Measurements from ENCODE around the gene FGD5.
"Not testable (repeated sequence)": the region's sequence is repeated elsewhere in the genome, so short reads cannot be mapped to it uniquely, and the experiment has no call there.

The FGD5 gene

GRCh38 chr3:14902719-14903118 lies 84.0 kb downstream of the FGD5 start:
- DNase-seq (ENCODE audit: low read depth in 2 of 2) = no peak

DNA sequence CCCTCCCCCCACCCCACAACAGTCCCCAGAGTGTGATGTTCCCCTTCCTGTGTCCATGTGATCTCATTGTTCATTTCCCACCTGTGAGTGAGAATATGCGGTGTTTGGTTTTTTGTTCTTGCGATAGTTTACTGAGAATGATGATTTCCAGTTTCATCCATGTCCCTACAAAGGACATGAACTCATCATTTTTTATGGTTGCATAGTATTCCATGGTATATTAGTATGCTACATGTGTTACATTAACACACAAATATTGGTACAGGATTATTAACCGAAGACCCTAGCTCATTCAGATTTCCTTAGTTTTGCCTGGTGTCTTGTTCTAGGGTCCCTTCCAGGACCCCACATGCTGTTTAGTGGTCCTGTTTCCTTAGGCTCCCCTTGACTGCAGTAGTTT lies 84.7 kb downstream of the FGD5 start:
- not testable (repeated sequence) for DNase-seq (ENCODE audit: low read depth in 2 of 2)

- DNase-seq (ENCODE audit: low read depth in 2 of 2) = no peak
Measured at GRCh38 chr3:14905055-14905657, 86.4 kb downstream of the FGD5 start.

GRCh38 chr3:14906355-14906971 lies 87.7 kb downstream of the FGD5 start:
- DNase-seq (ENCODE audit: low read depth in 2 of 2) = no peak

DNA sequence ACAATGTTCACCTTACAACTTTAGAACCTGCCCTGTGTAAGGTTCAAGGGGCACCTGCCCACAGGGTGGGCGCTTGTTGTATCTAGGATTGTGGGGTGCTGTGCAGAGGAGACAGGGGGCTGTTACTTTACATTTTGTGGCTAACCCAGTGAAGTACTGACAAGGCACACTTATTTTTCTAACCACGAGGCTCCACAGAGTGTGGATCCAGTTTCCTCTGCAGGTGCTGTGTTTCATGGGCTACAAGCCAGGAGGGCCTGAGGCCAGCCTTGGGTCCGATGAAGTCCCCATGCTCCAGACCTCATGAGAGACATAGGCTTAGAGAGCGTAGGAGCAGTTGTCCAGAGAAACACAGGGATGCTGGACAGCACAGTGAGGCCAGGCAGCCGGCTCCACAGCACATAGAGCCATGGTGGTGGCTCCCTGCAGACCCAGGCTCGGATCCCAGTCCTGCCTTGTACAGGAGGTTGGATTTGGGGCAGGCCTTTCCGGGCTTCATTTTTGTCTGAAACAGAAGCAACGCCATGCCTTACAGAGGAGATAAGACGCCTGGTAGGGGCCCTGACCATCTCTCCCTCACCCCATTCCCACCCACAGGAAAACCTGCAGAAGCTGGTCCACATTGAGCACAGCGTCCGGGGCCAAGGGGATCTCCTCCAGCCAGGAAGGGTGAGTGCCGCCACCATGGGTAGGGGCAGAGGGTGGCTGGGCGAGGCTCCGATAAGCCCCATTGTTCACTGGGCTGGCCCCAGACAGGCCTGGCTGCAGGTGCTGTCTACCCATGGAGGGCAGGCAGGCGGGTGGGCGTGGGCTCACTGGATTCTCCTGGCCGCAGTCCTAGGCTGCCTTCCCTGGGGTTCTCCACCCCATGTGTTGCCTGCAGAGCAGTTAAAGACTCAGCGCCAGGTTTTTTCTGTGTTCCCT lies 88.5 kb downstream of the FGD5 start:
- DNase-seq (ENCODE audit: low read depth in 2 of 2) = no peak

- DNase-seq (ENCODE audit: low read depth in 2 of 2) = no peak
Measured at GRCh38 chr3:14909250-14909649, 90.5 kb downstream of the FGD5 start.

- DNase-seq (ENCODE audit: low read depth in 2 of 2) = no peak
Measured at GRCh38 chr3:14911651-14912050, 92.9 kb downstream of the FGD5 start.

GRCh38 chr3:14913071-14913925 lies 94.5 kb downstream of the FGD5 start:
- no peak for DNase-seq (ENCODE audit: low read depth in 2 of 2)

GRCh38 chr3:14913926-14914778 lies 95.4 kb downstream of the FGD5 start:
- DNase-seq (ENCODE audit: low read depth in 2 of 2) = no peak

DNA sequence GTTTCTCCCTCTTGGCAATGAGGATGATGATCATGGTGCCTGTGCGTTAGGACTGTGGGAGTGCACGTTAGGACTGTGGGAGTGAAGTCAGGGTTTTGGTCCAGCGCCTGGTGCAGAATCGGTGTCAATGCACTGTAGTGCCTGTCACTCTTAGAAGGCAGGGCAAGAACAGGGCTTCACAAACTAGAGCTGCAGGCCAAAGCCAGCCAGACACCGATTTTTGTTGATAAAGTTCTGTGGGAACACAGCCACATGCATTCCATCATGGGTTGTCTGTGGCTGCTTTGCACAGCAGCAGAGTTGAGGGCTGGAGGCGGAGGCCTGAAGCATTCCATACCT lies 96.0 kb downstream of the FGD5 start:
- no peak for DNase-seq (ENCODE audit: low read depth in 2 of 2)

DNA sequence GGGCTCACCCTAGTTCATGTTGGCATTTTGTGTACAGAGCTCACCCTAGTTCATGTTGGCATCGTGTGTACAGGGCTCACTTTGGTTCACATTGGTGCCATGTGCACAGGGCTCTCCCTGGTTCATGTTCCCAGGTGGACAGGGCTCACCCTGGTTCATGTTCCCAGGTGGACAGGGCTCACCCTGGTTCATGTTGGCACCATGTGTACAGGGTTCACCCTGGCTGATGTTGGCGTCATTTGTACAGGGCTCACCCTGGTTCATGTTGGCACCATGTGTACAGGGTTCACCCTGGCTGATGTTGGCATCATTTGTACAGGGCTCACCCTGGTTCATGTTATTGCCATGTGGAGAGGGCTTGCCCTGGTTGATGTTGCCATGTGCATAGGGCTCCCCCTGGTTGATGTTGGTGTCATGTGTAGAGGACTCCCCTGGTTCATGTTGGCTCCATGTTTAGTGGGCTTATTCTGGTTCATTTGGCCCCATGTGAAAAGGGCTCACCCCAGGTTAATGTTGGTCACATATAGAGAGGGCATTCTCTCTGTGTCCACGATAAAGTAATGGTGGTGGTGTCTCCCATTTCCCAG lies 97.0 kb downstream of the FGD5 start:
- no peak for DNase-seq (ENCODE audit: low read depth in 2 of 2)

GRCh38 chr3:14918356-14918860 lies 99.6 kb downstream of the FGD5 start:
- no peak for DNase-seq (ENCODE audit: low read depth in 2 of 2)

- no peak for DNase-seq (ENCODE audit: low read depth in 2 of 2)
Measured at GRCh38 chr3:14920536-14920935, 101.8 kb downstream of the FGD5 start.

GRCh38 chr3:14921034-14921616 lies 102.4 kb downstream of the FGD5 start:
- peak; percentile 54 to 55 for DNase-seq (ENCODE audit: low read depth in 2 of 2)

DNA sequence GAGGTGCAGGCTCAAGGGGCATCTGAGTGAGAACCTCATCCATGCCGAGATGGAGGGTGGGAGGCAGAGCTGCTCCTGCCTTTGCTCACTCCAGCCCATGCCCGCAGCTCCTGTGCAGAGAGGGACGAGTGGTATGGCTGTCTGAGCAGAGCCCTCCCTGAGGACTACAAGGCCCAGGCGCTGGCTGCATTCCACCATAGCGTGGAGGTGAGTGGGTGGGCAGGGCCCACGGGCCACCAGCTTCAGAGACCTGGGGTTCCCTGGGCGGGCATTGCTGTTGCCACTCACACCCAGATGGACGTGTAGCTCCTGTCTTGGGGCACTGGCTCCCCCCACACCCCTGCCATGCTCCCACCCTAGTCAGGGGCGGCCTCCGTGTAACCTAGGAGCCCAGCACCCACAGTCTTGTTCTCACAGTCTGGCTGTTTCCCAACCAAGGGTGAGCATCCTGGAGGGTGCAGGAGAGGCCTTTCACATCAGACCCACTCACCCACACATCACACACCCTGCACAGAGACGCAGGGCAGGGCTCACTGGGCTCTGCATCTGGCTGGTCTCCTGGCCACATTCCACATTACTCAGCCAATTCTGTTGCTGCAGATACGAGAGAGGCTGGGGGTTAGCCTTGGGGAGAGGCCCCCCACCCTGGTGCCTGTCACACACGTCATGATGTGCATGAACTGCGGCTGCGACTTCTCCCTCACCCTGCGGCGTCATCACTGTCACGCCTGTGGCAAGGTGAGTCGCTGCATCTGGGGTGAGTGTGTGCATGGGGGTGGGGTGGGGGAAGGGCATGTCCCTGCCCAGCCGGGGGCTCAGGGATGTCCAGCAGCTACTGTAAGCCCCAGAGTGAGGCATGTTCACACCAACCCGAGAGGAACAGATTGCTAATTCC lies 103.3 kb downstream of the FGD5 start:
- no peak for DNase-seq (ENCODE audit: low read depth in 2 of 2)

- no peak for DNase-seq (ENCODE audit: low read depth in 2 of 2)
Measured at GRCh38 chr3:14922863-14923262, 104.1 kb downstream of the FGD5 start.

- DNase-seq (ENCODE audit: low read depth in 2 of 2) = no peak
Measured at GRCh38 chr3:14923476-14923875, 104.7 kb downstream of the FGD5 start.

DNA sequence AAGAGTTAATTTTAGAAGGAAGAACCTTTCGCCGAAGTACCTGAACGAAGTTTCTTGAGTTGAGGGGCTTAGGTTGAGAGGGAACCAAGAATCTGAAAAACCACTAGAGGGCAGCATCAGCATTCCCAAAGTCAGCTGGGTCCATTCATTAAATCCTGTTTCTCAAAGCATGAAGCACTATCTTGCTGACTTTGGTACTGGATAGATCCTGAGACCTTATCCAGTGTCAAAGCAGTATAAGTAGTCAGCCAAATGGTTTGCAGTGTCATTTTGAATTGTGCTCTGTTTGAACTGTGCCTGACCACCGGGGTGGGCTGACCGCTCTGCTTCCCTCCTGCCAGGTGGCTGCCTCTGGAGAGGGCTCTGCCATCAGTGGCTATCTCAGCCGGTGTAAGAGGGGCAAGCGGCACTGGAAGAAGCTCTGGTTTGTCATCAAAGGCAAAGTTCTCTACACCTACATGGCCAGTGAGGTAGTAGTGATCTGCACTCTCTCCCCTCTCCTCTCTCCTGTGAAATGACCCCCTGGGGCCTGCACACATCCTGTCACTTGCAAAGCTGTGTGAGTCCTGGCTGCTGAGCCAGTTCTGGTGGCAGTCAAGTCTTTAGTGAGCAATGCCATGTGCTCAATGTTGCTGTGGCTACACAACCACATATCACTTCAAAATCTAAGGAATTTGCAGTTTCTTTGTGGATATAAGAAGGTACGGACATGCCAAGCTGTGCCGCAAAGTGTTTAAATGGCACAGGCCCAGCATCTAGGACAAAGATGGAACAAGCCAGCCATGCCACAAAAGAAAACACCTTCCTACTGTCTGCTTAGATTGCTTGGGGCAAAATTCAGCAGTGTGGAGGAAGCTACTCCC lies 107.2 kb downstream of the FGD5 start:
- DNase-seq (ENCODE audit: low read depth in 2 of 2) = no peak

All from fibroblast of skin of left biceps (primary cell).